B cell (primary cell): Measurements from ENCODE around the gene HTRA1.

ENCODE experiments used
- EZH2 ChIP-seq: IDR thresholded peaks from 2 replicates; pipeline ENCODE4 v1.6.1; 2012; ENCODE audit warnings: borderline replicate concordance, low read depth, mild to moderate bottlenecking, moderate library complexity, low read length; ENCODE audit not compliant: insufficient read depth, poor library complexity, severe bottlenecking
- TF ChIP-seq, protein P1 (sequence below): fragments of 200-600 bp; IDR thresholded peaks from one replicate; pipeline ENCODE4 v1.8.0; 2022; ENCODE audit warnings: antibody characterized with exemption, mild to moderate bottlenecking

GRCh38 chr10:122544493-122544892 is 83.1 kb downstream of the HTRA1 start:
- TF ChIP-seq, protein P1, sequence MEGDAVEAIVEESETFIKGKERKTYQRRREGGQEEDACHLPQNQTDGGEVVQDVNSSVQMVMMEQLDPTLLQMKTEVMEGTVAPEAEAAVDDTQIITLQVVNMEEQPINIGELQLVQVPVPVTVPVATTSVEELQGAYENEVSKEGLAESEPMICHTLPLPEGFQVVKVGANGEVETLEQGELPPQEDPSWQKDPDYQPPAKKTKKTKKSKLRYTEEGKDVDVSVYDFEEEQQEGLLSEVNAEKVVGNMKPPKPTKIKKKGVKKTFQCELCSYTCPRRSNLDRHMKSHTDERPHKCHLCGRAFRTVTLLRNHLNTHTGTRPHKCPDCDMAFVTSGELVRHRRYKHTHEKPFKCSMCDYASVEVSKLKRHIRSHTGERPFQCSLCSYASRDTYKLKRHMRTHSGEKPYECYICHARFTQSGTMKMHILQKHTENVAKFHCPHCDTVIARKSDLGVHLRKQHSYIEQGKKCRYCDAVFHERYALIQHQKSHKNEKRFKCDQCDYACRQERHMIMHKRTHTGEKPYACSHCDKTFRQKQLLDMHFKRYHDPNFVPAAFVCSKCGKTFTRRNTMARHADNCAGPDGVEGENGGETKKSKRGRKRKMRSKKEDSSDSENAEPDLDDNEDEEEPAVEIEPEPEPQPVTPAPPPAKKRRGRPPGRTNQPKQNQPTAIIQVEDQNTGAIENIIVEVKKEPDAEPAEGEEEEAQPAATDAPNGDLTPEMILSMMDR = no peak
- TF ChIP-seq EZH2 = no peak
